GDM1 (cell line): ENCODE results near the gene IL13.

Experiments used
- DNase-seq: peaks from one replicate; lab custom pipeline; 2025; lab: John Stamatoyannopoulos, UW

IL13 gene

GRCh38 chr5:132669966-132670882 lies 12.3 kb downstream of the IL13 start:
- DNase-seq: no peak

GRCh38 chr5:132671000-132671399 lies 13.0 kb downstream of the IL13 start:
- no peak for DNase-seq

GRCh38 chr5:132673488-132673887 lies 15.5 kb downstream of the IL13 start:
- DNase-seq: no peak

- DNase-seq: no peak
Measured at GRCh38 chr5:132673939-132674630, 16.1 kb downstream of the IL13 start, which contains the start of gene IL4. TSS of gene IL4 (plus strand) at chr5:132673989. CDS start at chr5:132674051, 62 bp downstream.

GRCh38 chr5:132674671-132675506 lies 16.9 kb downstream of the IL13 start:
- no peak for DNase-seq

- DNase-seq: no peak
Measured at GRCh38 chr5:132675936-132676689, 18.1 kb downstream of the IL13 start.

GRCh38 chr5:132677191-132677590 lies 19.2 kb downstream of the IL13 start:
- DNase-seq: no peak

GRCh38 chr5:132677682-132678400 lies 19.9 kb downstream of the IL13 start:
- DNase-seq: no peak

- no peak for DNase-seq
Measured at GRCh38 chr5:132678735-132679134, 20.8 kb downstream of the IL13 start.

GRCh38 chr5:132679166-132679565 lies 21.2 kb downstream of the IL13 start:
- DNase-seq: no peak

- no peak for DNase-seq
Measured at GRCh38 chr5:132679717-132680380, 21.9 kb downstream of the IL13 start.

- DNase-seq: no peak
Measured at GRCh38 chr5:132680780-132681475, 23.0 kb downstream of the IL13 start.

GRCh38 chr5:132681476-132681831 lies 23.5 kb downstream of the IL13 start:
- no peak for DNase-seq

GRCh38 chr5:132681983-132682382 lies 24.0 kb downstream of the IL13 start:
- no peak for DNase-seq

GRCh38 chr5:132684491-132684890 lies 26.5 kb downstream of the IL13 start:
- DNase-seq: no peak

GRCh38 chr5:132684922-132685720 lies 27.1 kb downstream of the IL13 start:
- no peak for DNase-seq

- no peak for DNase-seq
Measured at GRCh38 chr5:132686193-132686592, 28.2 kb downstream of the IL13 start.

- no peak for DNase-seq
Measured at GRCh38 chr5:132687995-132688394, 30.0 kb downstream of the IL13 start.
